HL-60 (cell line): Measurements from ENCODE around the gene LYSMD3.

Experiments used
- DNase-seq, 2 experiments: peaks; one replicate each; pipeline ENCODE4 v3.0.0-alpha.2; 2010 to 2020; ENCODE audit warnings: low read depth in 1 of 2, low spot score in 1 of 2
- H3K27ac ChIP-seq: fragments of 250-450 bp; sonication (Bioruptor Pico); replicated peaks from 2 replicates; pipeline ENCODE4 v1.5.1; 2020; ENCODE audit warnings: mild to moderate bottlenecking, moderate library complexity
- H3K27me3 ChIP-seq: fragments of 250-450 bp; sonication (Bioruptor Pico); 2 replicates; pipeline ENCODE4 v1.5.1; 2021; ENCODE audit warnings: mild to moderate bottlenecking, moderate library complexity; ENCODE audit not compliant: insufficient read depth, poor library complexity, severe bottlenecking
- H3K4me3 ChIP-seq: replicated peaks from 2 replicates; pipeline ENCODE4 v1.5.1; 2011; ENCODE audit warnings: mild to moderate bottlenecking, control low read depth, low read length; ENCODE audit not compliant: insufficient read depth
- CTCF ChIP-seq: IDR thresholded peaks from one replicate; pipeline ENCODE4 v1.5.1; 2011; ENCODE audit warnings: low read length, control low read depth, inconsistent platforms; ENCODE audit not compliant: insufficient read depth
- GABPA ChIP-seq: IDR thresholded peaks from 2 replicates; pipeline ENCODE4 v1.6.1; 2012; ENCODE audit warnings: low read depth
- POLR2AphosphoS5 ChIP-seq: IDR thresholded peaks from 2 replicates; pipeline ENCODE4 v1.6.1; 2012; ENCODE audit warnings: low read depth
- SPI1 ChIP-seq: IDR thresholded peaks from 2 replicates; pipeline ENCODE4 v1.6.1; 2012; ENCODE audit warnings: low read depth, mild to moderate bottlenecking, borderline replicate concordance
- TF ChIP-seq, protein P1 (sequence below): IDR thresholded peaks from 2 replicates; pipeline ENCODE4 v1.6.1; 2012; ENCODE audit warnings: low read depth; ENCODE audit not compliant: insufficient replicate concordance

The LYSMD3 gene

DNA sequence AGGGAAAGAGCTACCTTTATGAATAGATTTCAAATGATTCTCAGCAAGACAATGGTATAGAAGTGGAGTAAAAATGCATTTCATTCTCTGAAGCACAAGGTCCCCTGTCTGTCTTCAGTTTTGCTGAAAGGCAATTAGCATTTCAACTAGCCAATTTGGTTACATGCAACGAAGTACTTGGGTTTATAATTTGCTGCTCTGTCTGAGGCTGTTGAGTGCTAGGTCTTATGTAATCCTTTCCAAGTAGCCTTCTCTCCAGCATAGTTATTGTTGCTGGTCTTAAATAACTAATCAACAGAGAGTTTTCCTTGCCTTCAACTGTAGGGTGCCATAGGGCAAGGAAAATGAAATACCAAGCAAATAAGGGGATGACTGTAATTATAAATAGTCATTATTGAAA lies 33.7 kb upstream of the LYSMD3 start:
- TF ChIP-seq GABPA (no peak), CTCF (no peak), POLR2AphosphoS5 (no peak), SPI1 (no peak)
- TF ChIP-seq, protein P1, sequence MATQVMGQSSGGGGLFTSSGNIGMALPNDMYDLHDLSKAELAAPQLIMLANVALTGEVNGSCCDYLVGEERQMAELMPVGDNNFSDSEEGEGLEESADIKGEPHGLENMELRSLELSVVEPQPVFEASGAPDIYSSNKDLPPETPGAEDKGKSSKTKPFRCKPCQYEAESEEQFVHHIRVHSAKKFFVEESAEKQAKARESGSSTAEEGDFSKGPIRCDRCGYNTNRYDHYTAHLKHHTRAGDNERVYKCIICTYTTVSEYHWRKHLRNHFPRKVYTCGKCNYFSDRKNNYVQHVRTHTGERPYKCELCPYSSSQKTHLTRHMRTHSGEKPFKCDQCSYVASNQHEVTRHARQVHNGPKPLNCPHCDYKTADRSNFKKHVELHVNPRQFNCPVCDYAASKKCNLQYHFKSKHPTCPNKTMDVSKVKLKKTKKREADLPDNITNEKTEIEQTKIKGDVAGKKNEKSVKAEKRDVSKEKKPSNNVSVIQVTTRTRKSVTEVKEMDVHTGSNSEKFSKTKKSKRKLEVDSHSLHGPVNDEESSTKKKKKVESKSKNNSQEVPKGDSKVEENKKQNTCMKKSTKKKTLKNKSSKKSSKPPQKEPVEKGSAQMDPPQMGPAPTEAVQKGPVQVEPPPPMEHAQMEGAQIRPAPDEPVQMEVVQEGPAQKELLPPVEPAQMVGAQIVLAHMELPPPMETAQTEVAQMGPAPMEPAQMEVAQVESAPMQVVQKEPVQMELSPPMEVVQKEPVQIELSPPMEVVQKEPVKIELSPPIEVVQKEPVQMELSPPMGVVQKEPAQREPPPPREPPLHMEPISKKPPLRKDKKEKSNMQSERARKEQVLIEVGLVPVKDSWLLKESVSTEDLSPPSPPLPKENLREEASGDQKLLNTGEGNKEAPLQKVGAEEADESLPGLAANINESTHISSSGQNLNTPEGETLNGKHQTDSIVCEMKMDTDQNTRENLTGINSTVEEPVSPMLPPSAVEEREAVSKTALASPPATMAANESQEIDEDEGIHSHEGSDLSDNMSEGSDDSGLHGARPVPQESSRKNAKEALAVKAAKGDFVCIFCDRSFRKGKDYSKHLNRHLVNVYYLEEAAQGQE: no peak
- Histone ChIP-seq H3K27ac (no peak overlapping the region), H3K4me3 (no peak overlapping the region), H3K27me3 (peaks cover 10% of the 10 kb centered on the region)
- DNase-seq: no peak

GRCh38 chr5:90562341-90562740 lies 33.0 kb upstream of the LYSMD3 start:
- Histone ChIP-seq H3K27me3 (peaks cover 10% of the 10 kb centered on the region), H3K4me3 (no peak overlapping the region), H3K27ac (no peak overlapping the region)
- no peak for TF ChIP-seq CTCF
- no peak for TF ChIP-seq GABPA
- TF ChIP-seq, protein P1: no peak
- DNase-seq: no peak

DNA sequence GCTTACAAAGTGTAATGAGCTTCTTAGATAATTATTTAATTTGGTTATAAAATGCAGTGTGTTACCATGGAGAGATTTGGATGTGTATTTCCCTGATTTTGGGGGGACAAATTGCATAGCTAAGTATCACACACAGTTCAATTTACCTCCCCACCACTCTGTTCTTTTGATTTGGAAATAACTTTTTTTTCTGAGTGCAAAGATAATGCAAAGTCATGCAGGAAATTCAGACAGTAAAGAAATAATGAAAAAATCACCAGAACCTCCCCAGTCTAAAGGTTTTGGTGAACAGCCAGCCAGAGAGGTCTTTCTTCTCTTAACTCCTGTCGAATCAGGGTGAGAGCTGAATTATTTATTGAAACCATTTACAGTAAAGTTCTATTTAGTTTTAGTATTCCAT lies 32.4 kb upstream of the LYSMD3 start:
- Histone ChIP-seq H3K27me3 (peaks cover 10% of the 10 kb centered on the region), H3K27ac (no peak overlapping the region)

More for the DNA sequence above, 32.4 kb upstream of the LYSMD3 start:
- DNase-seq: no peak
- no peak for TF ChIP-seq SPI1
- TF ChIP-seq, protein P1: no peak
- TF ChIP-seq CTCF: no peak
- no peak for TF ChIP-seq POLR2AphosphoS5
- no peak for TF ChIP-seq GABPA
- H3K4me3 ChIP-seq: no peak overlapping the region
